GM12801 (cell line): Measurements from ENCODE around the gene PIP5K1B.

Source experiments
- TF ChIP-seq, protein P1 (sequence below): IDR thresholded peaks from one replicate; pipeline ENCODE4 v1.5.1; 2011; ENCODE audit warnings: control low read depth; ENCODE audit not compliant: insufficient read length; ENCODE audit errors: extremely low read depth

Gene PIP5K1B

DNA sequence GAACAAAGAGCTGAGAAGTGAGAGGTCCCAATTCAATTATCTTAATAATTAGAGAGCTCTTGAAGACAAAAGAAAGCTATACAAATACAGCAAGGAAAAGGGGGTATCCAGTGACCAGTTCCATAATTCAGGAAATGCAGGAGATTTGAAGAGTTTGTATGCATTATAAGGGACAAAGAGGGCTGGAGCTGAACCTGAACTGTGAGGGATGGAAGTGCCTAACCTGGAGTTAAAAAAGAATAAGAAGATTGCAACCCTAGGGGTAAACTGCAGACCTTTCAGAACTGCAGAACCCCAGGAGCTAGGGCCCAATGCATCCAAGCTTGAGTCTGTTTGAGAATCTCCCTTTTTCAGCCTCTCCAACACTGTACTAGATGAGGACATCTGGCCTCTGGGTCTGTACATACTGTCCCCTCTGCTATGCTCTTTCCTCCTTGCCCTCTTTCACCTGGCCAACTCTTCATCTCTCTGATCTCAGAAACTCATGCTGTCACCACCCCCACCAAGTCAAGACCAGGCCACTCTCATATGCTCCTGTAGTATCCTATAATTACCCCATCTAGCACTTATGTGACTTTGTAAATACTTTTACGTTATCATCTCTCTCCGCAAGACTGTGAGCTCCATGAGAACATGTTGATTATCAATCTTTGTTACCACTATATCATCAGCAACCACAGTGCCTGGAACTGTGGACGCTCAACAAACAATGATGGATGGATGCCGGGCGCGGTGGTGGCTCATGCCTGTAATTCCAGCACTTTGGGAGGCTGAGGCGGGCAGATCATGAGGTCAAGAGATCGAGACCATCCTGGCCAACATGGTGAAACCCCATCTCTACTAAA is 315.5 kb downstream of the PIP5K1B start:
- TF ChIP-seq, protein P1, sequence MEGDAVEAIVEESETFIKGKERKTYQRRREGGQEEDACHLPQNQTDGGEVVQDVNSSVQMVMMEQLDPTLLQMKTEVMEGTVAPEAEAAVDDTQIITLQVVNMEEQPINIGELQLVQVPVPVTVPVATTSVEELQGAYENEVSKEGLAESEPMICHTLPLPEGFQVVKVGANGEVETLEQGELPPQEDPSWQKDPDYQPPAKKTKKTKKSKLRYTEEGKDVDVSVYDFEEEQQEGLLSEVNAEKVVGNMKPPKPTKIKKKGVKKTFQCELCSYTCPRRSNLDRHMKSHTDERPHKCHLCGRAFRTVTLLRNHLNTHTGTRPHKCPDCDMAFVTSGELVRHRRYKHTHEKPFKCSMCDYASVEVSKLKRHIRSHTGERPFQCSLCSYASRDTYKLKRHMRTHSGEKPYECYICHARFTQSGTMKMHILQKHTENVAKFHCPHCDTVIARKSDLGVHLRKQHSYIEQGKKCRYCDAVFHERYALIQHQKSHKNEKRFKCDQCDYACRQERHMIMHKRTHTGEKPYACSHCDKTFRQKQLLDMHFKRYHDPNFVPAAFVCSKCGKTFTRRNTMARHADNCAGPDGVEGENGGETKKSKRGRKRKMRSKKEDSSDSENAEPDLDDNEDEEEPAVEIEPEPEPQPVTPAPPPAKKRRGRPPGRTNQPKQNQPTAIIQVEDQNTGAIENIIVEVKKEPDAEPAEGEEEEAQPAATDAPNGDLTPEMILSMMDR: no peak

DNA sequence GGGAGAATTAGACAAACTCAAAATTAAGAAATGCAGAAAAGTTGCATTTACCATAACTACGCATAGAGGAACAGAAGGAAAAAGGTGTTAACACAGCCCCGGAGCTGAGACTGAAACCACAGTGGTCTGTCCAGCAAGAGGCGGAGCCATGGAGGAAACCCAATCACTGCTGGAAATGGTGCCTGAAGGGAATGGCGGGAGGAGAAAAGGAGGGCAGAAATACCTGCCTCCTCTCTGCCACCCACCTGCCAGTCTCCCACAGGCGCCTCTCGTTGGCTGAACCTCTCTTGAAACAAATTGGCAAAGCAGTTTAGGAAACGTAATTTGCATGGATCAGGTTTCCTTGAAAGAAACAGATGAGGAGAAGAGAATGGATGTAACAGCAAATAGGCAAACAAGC is 318.6 kb downstream of the PIP5K1B start:
- TF ChIP-seq, protein P1: no peak

DNA sequence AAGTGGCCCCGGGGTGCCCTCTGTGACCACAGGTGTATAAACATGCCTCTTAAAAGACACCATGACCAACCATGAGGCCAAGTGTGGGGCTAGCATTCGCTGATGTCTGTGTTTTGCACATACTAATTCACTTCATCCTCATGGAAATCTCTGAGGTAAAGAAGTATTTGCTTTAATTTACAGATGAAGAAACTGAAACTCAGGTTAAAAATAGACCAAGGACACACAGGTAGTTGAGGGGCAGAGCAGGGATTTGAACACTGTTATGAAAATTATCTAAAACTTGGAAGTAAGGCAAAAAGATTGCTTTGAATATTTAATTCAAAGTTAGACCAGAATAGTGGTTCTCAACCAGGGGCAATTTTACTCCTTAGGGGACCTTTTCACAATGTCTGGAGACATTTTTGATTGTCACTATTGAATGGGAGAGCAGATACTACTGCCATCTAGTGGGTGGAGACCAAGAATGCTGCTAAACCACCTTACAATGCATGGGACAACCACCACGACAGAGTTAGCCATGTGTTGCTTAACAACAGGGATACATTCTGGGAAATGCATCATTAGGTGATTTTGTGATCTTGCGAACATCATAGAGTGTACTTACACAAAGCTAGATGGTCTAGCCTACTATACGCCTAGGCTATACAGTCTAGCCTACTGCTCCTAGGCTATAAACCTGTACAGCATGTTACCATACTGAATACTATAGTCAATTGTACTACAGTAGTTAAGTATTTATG is 322.5 kb downstream of the PIP5K1B start:
- TF ChIP-seq, protein P1: no peak

DNA sequence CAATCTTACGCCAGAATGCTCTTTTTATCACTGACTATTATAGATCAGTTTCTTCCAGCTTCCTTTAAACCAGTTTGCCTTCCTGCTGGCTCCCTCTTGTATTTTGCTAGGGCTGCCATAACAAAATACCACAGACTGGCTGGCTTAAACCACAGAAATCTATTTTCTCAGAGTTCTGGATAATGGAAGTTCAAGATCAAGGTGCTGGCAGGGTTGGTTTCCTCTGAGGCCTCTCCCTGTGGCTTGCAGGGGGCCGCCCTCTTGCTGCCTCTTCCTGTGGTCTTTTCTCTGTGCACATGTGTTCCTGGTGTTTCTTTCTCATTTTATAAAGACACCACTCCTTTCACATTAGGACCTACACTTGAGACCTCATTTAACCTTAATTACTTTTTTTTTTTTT is 323.7 kb downstream of the PIP5K1B start:
- TF ChIP-seq, protein P1: no peak

DNA sequence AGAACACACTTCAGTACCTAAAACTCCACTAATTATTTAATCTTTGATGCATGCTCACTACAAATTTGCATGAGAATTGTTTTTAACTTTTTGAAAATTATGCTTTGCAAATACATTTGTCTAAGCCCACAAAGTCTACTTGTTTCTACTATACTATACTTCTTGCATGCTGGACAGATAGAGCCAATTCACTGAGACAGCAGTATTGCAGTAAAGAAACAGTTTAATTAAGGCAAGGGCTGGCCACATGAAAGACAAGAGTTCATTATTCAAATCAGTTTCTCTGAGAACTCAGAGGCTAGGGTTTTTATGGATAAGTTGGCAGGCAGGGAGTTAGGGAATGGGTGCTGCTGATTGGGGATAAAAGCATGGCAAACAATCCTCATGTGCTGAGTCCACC is 324.5 kb downstream of the PIP5K1B start:
- TF ChIP-seq, protein P1: no peak

DNA sequence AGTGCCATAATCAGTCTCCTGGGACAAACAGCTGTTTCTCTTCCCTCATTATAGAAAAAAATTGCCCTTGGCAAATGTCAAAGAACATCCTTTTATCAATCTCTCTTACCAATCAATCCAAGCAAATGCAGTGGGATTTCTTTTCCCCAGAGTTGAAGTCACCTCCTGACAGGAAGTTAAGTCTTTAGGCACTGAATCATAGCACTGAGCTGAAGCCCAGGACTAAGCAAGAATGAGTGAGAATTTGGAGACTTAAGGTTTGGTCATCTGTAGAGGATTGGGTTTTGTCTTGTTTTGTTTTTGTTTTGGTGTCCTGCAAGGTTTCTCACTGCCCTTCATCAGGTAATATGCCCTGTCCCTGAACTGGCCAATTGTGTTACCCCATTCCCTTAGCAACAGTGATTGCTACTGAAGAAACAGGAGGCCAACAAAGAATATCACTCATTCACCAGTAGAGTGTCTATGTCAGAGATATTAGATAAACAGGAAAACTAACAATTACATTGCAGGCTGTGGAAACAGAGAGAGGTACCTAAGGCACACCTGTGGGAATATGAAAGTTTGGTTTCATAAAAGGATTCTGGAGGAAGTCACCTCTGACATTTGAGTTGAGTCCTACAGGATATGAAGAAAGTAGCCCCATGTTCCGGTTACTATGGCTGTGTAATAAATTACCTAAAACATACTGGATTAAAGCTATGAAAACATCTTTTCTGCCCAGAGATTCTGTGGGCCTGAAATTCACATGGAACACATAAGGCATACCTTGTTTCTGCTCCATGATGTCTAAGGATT is 326.0 kb downstream of the PIP5K1B start:
- TF ChIP-seq, protein P1: no peak

DNA sequence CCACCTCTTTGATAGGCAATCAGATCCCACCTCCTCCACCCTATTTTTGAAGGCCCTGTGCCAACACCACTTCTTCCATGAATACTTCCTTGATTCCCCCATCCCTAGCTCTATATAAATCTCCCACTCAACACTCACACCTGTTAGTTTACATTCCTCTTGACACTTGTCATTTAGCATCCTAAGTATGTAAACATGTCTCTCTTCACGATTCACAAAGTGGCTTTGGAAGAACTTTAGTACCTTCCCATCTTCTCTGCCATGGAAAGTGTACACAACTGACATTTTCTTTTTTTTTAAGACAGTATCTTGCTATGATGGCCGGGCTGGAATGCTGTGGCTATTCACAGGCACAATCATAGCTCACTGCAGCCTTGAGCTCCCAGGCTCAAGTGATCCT is 329.0 kb downstream of the PIP5K1B start:
- TF ChIP-seq, protein P1: no peak
